Mammary epithelial cell (primary cell): ENCODE results near the gene MICALL2.

Experiments
- CTCF ChIP-seq, 2 donors: IDR thresholded peaks in 1 of 2; conservative IDR thresholded peaks in 1 of 2; 2 replicates each; pipeline ENCODE4 v1.5.1; 2011 to 2012; ENCODE audit warnings: inconsistent platforms in 2 of 2, low read length in 2 of 2, mild to moderate bottlenecking in 2 of 2, control low read depth in 1 of 2, low read depth in 1 of 2; ENCODE audit not compliant: insufficient read depth in 1 of 2; ENCODE audit errors: extremely low read depth in 1 of 2
- EZH2 ChIP-seq: IDR thresholded peaks from 2 replicates; pipeline ENCODE4 v1.6.1; 2012; ENCODE audit warnings: low read length, inconsistent platforms, borderline replicate concordance

DNA sequence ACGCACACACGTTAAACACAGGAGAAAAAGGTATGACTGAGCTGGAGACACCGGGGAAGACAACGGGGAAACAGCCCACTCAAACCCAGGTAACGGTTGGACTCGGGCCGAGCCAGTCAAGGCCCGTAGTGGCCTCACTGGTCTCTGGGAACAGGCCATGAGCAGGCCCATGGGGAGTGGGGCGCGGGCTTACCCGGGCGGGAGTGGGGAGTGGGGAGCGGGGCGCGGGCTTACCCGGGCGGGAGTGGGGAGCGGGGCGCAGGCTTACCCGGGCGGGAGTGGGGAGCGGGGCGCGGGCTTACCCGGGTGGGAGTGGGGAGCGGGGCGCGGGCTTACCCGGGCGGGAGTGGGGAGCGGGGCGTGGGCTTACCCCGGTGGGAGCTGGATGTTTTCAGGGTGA is 33.4 kb upstream of the MICALL2 start:
- TF ChIP-seq CTCF (conservative IDR thresholded peaks at IDR 0.05 in 1 of 2, IDR thresholded peaks at IDR 0.05 in 1 of 2; ENCODE audit: extremely low read depth in 1 of 2, insufficient read depth in 1 of 2, low read depth in 1 of 2, low read length in 2 of 2) (no peak), EZH2 (no peak)
